Measurements from ENCODE around the gene MCF2L. TPM values are rescaled to one million over a fixed set of nuclear protein-coding genes. Genes with fewer than 3 reads are reported as not detected.

The MCF2L gene
- total RNA-seq, 2 experiments from 2014 or later = 2.8 to 16.4 TPM

DNA sequence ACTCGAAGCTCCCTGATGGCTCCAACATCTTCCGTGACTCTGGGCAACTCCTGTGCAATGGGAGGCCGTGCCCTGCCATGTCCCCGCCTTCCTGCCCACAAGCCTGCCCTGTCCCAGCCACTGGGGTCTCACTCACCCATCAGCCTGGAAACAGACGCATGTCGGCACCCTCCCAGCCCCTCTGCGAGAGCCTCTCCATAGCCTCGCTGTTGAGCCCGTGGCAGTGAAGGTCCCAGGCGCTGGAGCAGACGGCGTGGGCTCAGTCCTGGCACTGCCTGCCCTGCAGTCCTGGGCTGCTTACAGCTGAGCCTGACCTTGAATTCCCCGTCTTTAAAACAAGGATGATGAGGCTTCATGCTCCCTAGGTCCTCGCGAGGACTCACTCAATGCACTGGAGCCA lies 37.0 kb downstream of the MCF2L start:
- DNase-seq (ENCODE audit: low spot score) = no peak
- Histone ChIP-seq H3K27ac (ENCODE audit: low read depth, low read length, poor library complexity, severe bottlenecking) (no peak overlapping the region), H3K79me2 (ENCODE audit: insufficient read depth, low read depth, low read length) (no peaks in the 10 kb centered on the region), H3K36me3 (ENCODE audit: insufficient read depth, low read length) (no peaks in the 10 kb centered on the region), H3K9me2 (ENCODE audit: insufficient read depth, low read length) (no peaks in the 10 kb centered on the region), H3K4me3 (ENCODE audit: low read depth, low read length, poor library complexity, severe bottlenecking) (no peak overlapping the region), H2AFZ (ENCODE audit: low read length) (no peak overlapping the region), H3K4me1 (ENCODE audit: insufficient read depth, low read length, poor library complexity, severe bottlenecking) (no peaks in the 10 kb centered on the region), H3K9me3 (ENCODE audit: low read length) (no peaks in the 10 kb centered on the region), H3K4me2 (ENCODE audit: low read length) (no peak overlapping the region), H4K20me1 (ENCODE audit: insufficient read depth, low read length) (no peaks in the 10 kb centered on the region)
- intact Hi-C loops (cut with micrococcal nuclease; ENCODE audit: unreplicated experiment) = no loop called here
- CTCF ChIA-PET (ENCODE audit: unreplicated experiment) = no interaction called here
- POLR2A ChIA-PET = no interaction called here
- BruUV-seq (replicated peaks) = no TSS peak
- TF ChIP-seq CTCF (conservative IDR thresholded peaks at IDR 0.05; ENCODE audit: low read length) = no peak
- TF ChIP-seq EZH2phosphoT487 (IDR thresholded peaks at IDR 0.05; ENCODE audit: borderline replicate concordance, low read depth, low read length) = no peak

GRCh38 chr13:113006660-113007059 lies 37.6 kb downstream of the MCF2L start:
- DNase-seq (ENCODE audit: low spot score) = no peak
- Histone ChIP-seq H3K9me3 (ENCODE audit: low read length) (no peaks in the 10 kb centered on the region), H3K4me3 (ENCODE audit: low read depth, low read length, poor library complexity, severe bottlenecking) (no peak overlapping the region), H3K79me2 (ENCODE audit: insufficient read depth, low read depth, low read length) (no peaks in the 10 kb centered on the region), H3K9me2 (ENCODE audit: insufficient read depth, low read length) (no peaks in the 10 kb centered on the region), H3K36me3 (ENCODE audit: insufficient read depth, low read length) (no peaks in the 10 kb centered on the region), H3K4me2 (ENCODE audit: low read length) (no peak overlapping the region), H2AFZ (ENCODE audit: low read length) (no peak overlapping the region), H3K4me1 (ENCODE audit: insufficient read depth, low read length, poor library complexity, severe bottlenecking) (no peaks in the 10 kb centered on the region), H4K20me1 (ENCODE audit: insufficient read depth, low read length) (no peaks in the 10 kb centered on the region), H3K27ac (ENCODE audit: low read depth, low read length, poor library complexity, severe bottlenecking) (no peak overlapping the region)
- BruUV-seq (replicated peaks) = no TSS peak
- ChIA-PET CTCF (ENCODE audit: unreplicated experiment) (no interaction called here), POLR2A (no interaction called here)
- TF ChIP-seq CTCF (conservative IDR thresholded peaks at IDR 0.05; ENCODE audit: low read length) (no peak), EZH2phosphoT487 (IDR thresholded peaks at IDR 0.05; ENCODE audit: borderline replicate concordance, low read depth, low read length) (no peak)
- intact Hi-C loops (cut with micrococcal nuclease; ENCODE audit: unreplicated experiment) = no loop called here

DNA sequence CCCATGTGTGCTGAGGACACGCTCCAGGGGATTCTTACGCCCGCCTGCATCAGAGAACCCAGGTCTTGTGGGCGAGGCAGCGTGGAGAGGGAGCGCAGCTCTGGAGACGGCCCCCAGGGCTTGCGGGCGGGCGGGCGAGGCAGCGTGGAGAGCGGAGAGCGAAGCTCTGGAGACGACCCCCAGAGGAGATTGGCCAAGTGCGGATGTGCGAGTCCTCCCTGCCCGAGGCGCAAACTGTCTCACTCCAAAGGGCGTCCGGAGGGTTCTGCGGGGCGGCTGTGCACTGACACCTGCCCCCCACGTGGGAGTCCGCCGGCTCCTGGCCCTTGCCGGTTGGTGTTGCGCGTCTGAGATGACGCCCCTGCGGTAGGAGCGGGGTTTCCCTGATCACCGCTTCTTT lies 39.8 kb downstream of the MCF2L start:
- POLR2A ChIA-PET = no interaction called here
- Histone ChIP-seq H3K4me3 (ENCODE audit: low read depth, low read length, poor library complexity, severe bottlenecking) (no peak overlapping the region), H4K20me1 (ENCODE audit: insufficient read depth, low read length) (no peaks in the 10 kb centered on the region), H3K9me3 (ENCODE audit: low read length) (no peaks in the 10 kb centered on the region), H3K27ac (ENCODE audit: low read depth, low read length, poor library complexity, severe bottlenecking) (no peak overlapping the region), H2AFZ (ENCODE audit: low read length) (no peak overlapping the region), H3K4me2 (ENCODE audit: low read length) (no peak overlapping the region), H3K9me2 (ENCODE audit: insufficient read depth, low read length) (no peaks in the 10 kb centered on the region), H3K79me2 (ENCODE audit: insufficient read depth, low read depth, low read length) (no peaks in the 10 kb centered on the region), H3K36me3 (ENCODE audit: insufficient read depth, low read length) (no peaks in the 10 kb centered on the region), H3K4me1 (ENCODE audit: insufficient read depth, low read length, poor library complexity, severe bottlenecking) (no peaks in the 10 kb centered on the region)
- intact Hi-C loops (cut with micrococcal nuclease; ENCODE audit: unreplicated experiment) = no loop called here
- DNase-seq (ENCODE audit: low spot score) = no peak
- CTCF ChIA-PET (ENCODE audit: unreplicated experiment) = no interaction called here
- no peak for TF ChIP-seq EZH2phosphoT487 (IDR thresholded peaks at IDR 0.05; ENCODE audit: borderline replicate concordance, low read depth, low read length)
- no peak for TF ChIP-seq CTCF (conservative IDR thresholded peaks at IDR 0.05; ENCODE audit: low read length)
- BruUV-seq (replicated peaks) = no TSS peak

Measured in OCI-LY7 (cell line).